HG03520 (cell line): ENCODE data around the gene TNNC2.
"Not testable (repeated sequence)": the region's sequence is repeated elsewhere in the genome, so short reads cannot be mapped to it uniquely, and the experiment has no call there.

ENCODE experiments used
- ATAC-seq: cut with Tn5 transposase; IDR thresholded peaks from one replicate; pipeline ENCODE4 v1.9.1; 2021; ENCODE audit warnings: mild to moderate bottlenecking, moderate library complexity; ENCODE audit not compliant: unreplicated experiment

Gene TNNC2

DNA sequence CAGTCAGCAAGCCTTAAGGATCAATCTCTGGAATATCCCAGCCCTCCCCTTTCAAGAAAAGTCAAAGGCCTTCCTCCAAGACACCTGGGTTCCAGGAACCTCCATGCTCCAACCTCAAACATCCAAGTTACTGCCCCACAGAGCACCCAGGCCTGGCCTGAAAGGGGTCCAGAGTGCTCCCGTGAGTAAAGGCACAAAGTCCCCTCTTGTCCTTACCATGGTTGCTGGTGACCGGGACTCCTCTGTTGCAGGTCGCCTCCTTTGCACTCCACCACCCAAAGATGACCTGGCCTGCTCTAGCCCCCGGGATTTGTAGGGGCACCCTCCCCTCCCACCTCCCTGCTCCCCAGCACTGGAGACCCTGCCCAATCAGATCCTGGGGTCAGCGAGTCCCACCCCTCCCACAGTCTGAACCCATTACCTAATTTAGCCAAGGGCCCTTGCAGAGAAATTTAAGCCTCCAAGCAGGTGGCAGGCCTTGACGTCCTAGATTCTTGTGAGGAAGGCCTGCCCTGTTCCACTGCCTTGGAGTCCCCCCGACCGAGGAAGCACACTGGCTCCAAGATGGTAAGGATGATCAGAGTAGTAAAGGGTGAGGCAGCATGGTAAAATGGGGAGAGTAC is at the start of gene TNNC2:
TSS of gene TNNC2 (minus strand) at position 283 of the 623 bp plus-strand sequence. CDS start at position 219, 64 bp downstream.
- ATAC-seq: no peak

DNA sequence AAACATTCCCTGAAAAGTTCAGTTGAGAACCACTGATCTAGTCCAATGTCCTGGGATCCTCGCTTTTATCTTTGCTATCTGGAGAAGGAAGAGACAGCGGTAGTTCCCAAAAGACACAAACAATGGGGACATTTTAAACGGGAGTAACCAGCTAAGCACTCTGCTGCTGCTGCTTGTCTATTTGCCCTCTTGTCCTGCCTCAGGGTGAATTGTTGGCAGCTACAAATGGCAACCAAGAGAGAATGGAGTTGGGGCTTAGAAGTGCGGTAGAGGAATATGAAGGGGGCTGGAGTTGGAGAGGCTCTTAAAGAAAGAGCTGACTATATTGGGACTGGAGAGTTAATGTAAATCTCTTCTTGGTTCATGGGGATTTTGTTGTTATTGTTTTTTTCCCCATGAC is 47.5 kb upstream of the TNNC2 start:
- ATAC-seq: no peak

DNA sequence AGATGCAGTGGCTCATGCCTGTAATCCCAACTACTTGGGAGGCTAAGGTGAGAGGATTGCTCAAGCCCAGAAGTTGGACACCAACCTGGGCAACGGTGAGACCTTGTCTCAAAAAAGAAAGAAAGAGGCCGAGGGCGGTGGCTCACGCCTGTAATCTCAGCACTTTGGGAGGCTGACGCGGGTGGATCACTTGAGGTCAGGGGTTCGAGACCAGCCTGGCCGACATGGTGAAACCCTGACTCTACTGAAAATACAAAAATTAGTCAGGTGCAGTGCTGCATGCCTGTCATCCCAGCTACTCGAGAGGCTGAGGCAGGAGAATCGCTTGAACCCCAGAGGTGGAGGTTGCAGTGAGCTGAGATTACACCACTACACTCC is 47.0 kb upstream of the TNNC2 start:
- ATAC-seq: not testable (repeated sequence)

DNA sequence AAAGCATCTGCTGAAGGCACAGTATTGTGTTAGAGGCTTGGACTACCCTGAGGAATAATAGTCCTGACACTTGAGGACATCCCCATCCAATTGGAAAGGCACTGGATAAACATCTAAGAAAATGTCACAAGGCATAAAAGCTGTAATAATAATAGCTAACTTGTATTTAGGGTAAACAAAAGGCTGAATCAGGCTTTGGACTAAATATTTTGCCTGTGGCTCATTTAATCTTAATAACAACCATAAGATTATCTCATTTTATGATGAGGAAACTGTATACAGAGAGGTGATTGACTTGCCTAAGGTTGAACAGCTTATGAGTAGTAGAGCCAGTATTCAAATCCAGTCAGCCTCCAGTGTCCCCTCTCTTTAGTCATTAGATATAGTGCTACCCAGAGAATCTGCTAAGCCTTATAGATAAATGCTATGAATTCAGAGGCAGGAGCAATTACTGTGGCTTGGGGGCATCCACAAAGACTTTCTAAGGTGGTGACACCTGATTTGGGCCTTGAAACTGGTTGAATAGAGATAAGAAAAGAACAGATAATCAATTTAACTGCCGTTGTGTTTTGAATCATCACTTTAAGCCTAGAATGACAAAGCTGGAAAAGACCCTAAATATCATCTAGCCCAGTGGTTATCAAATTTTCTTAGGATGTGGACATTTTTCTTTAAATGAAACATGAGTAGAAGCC is 46.4 kb upstream of the TNNC2 start:
- ATAC-seq: no peak

DNA sequence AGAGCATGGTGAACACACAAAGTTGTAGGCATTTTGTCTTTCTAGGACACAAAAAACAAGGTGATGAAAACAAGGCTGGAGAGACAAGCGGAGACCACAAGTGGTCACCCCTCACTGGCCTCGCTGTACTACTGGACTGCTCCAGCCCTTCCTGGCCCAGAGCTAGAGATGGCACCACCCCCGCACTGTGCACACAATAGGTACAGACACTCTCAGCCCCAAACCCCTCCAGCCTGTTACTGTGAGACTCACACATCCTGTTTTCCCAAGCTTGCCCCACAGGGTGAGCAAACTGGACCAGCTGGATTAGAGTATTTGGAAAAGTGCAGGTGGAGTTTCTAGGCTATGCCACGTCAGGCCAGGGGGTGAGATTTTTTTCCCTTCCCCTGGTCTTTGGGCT is 45.5 kb upstream of the TNNC2 start:
- no peak for ATAC-seq

DNA sequence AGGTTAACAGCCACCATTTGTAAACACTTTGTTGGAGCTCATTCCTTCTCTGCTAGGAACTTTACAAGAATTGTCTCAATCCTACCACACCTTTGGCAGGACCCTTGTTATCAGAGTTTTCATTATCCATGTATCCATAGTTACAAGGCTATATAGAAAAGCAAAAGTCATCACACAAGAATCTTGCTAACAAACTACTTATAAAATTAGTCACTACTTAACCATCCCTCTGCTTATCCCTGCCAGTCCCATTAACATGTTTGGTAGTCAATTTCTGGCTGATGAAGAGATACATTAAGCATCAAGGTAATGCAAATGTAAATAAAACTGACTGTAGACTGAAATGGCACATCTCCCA is 40.7 kb upstream of the TNNC2 start:
- ATAC-seq: no peak

DNA sequence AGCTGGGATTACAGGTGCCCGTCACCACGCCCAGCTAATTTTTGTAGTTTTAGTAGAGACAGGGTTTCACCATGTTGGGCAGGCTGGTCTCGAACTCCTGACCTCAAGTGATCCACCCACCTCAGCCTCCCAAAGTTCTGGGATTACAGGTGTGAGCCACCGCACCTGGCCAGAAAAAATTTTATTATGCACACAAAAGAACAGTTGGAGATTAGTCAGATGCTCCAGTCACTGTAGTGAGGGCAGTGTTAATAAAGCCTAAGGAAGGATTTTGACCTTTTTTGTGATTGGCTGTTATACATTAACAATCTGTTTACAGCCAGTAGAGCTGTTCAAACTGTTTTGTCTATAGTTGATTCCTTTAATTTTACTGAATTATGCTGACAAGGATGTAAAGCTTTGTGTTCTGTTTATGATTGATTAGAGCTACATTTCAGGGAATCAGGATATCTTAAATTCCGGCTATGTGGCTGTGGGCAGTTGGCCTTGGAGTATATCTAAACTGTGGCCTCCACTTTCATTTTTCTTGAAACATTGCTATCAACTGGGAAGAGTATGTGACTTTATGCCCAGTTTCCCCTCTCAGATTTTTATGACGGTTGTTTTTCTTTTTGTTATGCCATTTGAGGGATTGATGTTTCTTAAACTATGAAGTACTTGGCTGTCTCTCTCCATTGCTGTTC is 40.2 kb upstream of the TNNC2 start:
- ATAC-seq: no peak

DNA sequence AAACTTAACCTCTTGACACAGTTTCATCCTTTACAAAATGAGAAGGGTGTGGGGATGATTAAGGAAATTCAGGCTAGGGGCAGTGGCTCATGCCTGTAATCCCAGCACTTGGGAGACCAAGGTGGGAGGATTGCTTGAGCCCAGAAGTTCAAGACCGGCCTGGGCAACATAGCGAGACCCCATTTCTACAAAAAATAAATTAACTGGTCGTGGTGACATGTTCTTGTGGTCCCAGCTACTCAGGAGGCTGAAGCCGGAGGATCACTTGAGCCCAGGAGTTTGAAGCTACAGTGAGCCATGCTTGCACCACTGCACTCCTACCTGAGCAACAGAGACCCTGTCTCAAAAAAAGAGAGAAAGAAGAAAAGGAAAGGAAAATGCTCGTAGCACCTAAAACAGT is 39.3 kb upstream of the TNNC2 start:
- no peak for ATAC-seq

DNA sequence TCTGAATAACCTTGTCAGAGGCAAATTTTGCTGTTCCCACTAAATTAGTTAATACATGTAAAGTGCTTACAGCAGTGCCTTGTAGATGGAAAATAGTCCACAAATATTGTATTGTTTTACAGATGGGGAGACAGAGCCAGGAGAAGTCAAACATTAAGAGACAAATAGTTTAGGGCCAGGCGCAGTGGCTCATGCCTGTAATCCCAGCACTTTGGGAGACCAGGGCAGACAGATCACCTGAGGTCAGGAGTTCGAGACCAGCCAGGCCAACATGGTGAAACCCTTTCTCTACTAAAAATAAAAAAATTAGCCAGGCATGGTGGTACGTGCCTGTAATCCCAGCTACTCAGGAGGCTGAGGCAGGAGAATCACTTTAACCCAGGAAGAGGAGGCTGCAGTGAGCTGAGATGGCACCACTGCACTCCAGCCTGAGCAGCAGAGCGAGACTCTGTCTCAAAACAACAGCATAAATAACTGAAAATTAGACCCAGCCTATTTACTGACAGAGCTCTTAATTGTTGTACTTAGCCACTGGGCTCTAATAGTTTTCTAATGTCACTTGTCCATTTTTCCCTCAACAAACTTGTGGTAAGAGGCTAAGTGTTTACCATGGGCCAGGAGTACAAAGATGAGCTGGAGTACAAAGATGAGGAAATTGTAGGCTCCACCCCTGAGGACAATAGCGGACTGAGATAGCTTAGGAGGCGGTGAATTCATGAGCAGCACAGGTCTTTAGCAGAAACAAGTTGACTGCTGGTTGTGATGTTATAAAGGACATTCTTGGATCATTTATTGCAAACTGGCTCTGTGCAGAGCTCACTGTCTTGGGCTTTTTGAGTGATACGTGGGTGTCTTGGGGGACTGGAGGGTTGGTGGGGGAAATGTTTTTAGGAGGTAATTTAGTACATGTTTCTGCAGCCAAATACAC is 36.7 kb upstream of the TNNC2 start:
- ATAC-seq: no peak

DNA sequence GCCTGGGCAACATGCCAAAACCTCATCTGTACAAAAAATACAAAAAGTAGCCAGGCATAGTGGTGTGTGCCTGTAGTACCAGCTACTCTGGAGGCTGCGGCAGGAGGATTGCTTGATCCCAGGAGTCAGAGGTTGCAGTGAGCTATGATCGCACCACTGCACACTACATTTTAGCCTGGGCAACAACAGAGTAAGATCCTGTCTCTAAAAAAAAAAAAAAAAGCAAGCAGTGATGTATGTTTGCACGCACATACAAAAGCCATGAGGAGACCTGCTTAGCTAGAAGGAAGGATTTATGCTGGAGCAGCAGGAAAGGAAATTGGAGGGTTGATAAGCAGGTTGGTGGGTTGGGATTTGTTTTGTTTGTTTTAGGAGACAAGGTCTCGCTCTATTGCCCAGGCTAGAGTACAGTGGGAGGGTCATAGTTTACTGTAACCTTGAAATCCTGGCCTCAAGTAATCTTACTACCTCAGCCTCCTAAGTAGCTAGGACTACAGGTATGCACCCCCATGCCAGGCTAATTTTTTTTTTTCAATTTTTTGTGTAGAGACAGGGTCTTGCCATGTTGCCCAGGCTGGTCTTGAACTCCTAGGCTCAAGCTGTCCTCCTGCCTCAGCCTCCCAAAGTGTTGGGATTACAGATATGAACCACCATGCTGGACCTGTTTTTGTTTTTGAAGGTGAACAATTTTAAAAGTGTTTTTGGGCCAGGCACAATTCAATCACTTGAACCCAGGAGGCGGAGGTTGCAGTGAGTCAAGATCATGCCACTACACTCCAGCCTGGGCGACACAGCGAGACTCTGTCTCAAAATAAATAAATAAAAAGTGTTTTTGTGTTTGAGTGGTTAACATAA is 34.3 kb upstream of the TNNC2 start:
- no peak for ATAC-seq

DNA sequence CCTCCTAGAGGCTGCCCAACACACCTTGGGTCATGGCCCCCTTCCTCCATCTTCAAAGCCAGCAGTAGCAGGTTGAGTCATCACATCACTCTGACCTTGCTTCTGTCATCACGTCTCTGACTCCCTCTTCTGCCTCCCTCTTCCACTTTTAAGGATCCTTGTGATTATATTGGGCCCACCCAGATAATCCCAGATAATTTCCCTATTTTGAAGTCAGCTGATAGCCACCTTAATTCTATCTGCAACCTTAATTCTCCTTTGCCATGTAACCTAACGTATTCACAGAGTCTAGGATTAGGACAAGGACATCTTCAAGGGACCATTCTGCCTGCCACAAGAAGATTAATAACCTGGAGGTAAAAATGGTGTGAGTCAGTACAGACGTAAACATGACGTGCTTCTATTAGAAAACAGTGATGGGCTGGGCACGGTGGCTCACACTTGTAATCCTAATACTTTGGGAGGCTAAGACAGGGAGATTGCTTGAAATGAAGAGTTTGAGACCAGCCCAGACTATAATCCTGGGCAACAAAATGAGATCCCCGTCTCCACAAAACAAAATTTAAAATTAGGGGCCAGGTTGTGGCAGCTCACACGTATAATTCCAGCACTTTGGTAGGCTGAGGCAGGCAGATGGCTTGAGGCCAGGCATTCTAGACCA is 33.6 kb upstream of the TNNC2 start:
- ATAC-seq: no peak

DNA sequence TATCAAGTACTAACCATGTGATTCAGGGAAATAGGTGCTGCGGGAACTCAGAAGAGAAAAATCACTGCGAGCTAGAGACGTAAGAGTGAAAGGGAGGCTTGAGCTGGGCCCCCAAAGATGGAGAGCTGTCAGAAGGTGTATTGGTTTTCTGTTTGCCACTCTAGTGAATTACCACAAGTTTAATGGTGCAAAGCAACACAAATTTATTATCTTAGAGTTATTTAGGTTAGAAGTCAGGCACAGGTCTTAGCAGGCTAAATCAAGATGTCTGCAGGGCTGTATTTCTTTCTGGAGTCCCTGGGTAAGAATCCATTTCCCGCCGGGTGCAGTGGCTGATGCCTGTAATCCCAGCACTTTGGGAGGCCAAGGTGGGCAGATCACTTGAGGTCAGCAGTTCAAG is 32.8 kb upstream of the TNNC2 start:
- no peak for ATAC-seq

DNA sequence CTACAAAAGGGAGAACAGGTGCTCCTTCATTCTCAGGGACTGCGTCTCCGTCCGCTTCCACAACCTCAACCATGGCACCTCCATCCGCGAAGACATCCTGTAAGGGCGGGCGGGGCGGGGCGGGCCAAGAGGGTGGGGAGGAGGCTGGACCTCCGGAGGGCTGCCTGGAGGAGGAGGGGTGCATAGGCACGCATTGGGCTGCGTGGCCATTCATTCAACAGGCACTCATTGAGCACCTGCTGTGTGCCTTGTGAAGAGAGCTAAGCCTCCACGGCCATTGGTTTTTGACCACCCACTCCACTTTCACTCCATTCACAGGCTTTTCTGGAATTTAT is 30.7 kb upstream of the TNNC2 start:
- peak; percentile 9 for ATAC-seq

DNA sequence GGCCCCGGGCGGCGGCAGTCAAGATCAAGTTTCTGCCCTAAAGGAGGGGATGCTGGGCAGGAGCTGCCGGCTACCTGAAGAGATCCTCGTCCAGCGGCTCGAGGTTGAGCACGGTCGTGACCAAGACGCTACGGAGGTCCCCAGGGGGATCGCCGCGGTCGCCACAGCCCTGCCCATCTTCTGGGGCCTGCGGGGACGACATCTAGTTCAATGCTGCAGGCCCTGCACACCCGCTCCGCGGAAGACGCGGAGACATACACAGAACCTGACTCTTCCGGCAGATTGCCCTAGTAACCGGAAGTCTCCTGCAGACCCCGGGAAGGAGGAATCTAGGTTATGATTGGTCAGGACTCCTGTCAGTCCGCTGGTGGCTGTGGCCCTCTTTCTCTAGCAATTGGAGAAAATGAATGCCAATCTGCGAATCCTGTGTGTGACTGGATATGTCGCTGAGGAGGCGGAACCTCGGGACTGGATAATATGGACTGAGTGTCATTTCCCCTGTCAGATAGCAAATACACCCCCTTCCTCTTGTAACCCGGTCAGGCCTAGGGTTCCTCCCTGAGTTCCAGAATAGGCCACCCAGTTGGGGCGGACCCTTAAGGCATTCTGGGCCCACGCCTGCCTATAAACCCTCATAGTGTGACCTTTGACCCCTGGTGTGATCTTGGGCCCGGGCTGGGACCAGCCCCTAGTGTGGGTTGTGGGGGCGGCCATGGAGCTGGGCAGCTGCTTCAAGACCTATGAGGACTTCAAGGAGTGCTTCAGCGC is 30.2 kb upstream of the TNNC2 start, which contains the start of the genes ACOT8 and ZSWIM3:
TSS of gene ACOT8 (minus strand) at position 279 of the 768 bp plus-strand sequence. CDS start at position 202, 77 bp downstream.
TSS of gene ZSWIM3 (plus strand) at position 501 of the 768 bp plus-strand sequence. CDS start at position 713, 212 bp downstream.
- ATAC-seq: peak; percentile 94

DNA sequence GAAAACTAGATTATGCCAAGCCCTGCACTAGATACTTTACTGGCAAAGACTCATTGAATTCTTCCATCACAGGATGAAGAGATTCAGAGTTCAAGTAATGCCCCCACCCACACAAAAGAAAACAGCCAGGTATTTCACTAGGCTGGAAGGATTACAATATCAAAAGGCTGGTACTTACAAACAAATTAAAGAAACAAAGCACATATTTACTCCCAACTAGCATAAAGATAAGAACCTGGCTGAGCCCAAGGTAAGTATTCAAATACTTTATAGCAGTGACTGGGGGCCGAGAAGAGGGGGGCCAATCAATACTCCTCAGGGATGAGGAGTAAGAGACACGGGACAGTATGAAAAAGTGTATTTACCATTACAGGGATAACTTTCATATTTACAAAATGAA is 26.4 kb upstream of the TNNC2 start:
- ATAC-seq: no peak

DNA sequence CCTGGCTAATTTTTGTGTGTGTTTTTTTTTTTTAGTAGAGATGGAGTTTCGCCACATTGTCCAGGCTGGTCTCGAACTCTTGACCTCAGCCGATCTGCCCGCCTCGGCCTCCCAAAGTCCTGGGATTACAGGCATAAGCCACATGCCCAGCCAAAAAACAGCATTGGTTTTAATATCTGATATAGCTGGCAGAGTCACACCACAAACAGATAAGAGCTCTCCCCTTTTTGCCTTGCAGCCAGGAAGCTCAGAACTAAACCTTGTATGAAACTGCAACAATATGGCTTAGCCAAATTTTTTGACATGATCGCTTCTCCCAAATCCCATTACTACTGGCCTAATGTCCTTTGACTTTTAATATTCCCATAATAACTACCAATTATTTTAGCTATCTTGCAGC is 25.2 kb upstream of the TNNC2 start:
- ATAC-seq: no peak

DNA sequence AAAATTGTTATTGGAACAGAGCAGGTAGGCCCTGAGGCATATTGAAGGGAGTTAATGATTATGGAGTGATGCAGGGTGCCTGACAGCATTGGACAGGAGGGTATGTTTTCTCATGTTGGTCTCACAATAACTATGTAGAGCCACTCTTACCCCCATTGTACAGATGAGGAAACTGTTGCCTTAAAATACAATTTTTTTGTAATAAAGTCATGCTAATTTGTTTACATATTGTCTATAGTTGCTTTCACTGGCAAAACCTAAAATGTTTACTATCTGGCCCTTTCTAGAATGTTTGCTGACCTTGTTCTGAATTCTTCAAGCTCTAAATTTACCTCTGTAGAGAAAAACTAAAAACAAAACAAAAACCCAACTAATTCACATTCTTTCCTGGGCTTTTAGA is 24.4 kb upstream of the TNNC2 start:
- ATAC-seq: no peak

DNA sequence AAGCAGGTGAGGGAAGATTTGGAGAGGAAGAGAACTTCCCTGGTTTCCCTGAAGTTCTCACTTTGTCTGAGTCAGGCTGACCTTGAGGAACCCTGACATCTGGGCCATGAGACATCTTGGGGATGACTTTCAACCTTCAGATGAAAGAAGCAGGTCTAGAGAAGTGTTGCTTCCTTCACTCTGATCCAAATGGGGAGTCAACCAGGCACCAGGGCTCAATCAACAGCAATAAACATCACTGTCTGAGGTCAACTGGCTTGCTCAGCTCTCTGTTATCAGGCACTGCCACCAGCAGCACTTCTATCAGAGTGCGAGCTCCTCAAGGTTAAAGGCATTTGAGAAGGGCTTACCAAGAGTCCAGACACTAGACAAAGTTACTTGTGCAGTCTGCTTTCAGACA is 23.8 kb upstream of the TNNC2 start:
- no peak for ATAC-seq

DNA sequence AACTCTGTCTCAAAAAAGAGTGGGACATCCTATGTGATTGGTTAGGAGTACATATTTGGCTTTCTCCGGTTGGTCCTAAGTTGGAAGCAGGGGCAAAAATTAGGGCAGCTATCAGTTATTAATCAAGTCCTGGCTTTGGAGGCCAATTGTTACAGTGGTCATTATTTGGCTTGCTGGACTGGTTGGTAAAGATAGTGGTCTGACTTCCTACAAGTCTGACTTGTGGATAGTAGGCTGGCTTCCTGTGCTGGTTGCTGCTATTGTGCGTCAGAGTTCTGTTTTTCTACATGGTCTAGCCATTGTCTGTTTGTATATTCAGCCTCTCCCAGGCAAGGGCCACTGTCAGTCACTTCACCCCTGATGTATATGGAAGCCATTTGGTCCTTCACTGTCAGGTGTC is 23.1 kb upstream of the TNNC2 start:
- ATAC-seq: no peak
